Midbrain (tissue), 1 donor: ENCODE measurements around the gene C6orf89.
A peak's percentile ranks its signal among the peaks of the same experiment; 100 is the strongest.

Experiments
- DNase-seq: peaks from one replicate; lab custom pipeline; 2025; lab: John Stamatoyannopoulos, UW

The C6orf89 gene

GRCh38 chr6:36885461-36886401 lies at the start of gene C6orf89:
C6orf89 (plus strand) TSS chr6:36885952; CDS start chr6:36899445, 13,493 bp downstream.
- peak; percentile 98 for DNase-seq

DNA sequence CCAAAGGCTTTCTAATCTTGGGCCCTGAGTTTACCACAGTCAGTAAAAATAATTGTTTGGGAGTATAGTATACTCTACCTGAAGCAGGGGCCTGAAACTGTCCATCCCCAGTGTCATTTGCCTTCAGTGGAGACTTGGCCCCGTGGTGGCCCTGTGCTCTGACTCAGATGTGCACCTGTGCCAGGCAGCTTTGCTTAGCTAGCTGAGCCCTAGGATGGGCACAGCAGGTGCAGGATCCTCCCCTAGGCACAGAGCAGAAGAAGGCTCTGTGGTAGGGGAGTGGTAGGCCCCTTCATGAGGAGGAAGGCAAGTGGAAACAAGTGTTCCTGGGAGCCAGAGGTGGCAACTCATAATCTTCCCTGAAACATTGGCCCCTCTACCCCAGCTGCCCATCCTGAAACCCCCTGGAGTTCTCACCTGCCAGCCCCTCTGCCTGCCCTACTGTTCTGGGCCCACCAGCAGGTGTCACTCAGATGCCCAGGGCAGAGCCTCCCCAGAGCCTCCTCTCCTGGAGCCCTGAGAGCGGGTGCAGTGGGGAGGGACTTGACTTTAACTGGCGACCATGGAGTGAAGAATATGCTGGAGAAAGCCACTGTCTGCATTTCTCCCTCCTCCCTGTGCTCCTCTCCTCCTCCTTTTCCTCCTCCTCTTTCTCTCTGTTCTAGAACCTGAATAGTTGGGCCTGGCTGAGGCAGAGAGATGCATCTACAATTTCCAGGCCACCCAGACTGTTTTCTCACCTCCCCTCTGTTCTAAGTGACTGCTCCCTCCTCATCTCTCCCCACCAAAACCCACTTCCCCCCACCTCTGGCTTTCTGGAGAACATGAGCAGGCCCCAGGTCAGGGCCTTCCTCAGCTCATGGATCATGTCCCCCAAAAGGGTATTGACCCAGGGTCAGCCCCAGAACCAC lies 49.4 kb upstream of the C6orf89 start:
- DNase-seq: no peak

GRCh38 chr6:36837022-36837339 lies 48.8 kb upstream of the C6orf89 start:
- DNase-seq: no peak

DNA sequence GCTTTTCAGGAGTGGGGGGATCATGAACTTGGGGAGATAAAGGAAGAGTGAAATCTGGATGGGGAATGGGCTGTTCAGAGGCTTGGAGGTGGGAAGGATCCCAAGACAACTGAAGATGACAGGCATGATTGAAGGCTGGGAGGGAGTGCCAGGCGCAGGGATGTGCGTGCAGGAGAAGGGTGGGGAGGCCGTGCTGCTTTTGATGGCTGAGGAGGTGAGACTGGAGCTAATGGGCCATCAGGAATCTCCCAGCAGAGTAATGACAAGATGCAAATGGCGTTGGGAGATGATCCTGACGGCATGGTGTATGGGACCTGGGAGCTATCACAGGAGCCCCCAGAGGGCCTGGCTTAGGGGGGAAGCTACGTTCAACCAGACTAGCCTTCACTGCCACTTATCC lies 48.1 kb upstream of the C6orf89 start:
- DNase-seq: no peak

GRCh38 chr6:36838896-36839748 lies 46.6 kb upstream of the C6orf89 start, which contains the start of gene CPNE5:
CPNE5 (minus strand) TSS chr6:36839444; CDS start chr6:36839377, 67 bp downstream.
- no peak for DNase-seq

- DNase-seq: no peak
These were observed 45.9 kb upstream of the C6orf89 start for GRCh38 chr6:36839749-36840431.

GRCh38 chr6:36840432-36841403 lies 45.0 kb upstream of the C6orf89 start:
- no peak for DNase-seq

DNA sequence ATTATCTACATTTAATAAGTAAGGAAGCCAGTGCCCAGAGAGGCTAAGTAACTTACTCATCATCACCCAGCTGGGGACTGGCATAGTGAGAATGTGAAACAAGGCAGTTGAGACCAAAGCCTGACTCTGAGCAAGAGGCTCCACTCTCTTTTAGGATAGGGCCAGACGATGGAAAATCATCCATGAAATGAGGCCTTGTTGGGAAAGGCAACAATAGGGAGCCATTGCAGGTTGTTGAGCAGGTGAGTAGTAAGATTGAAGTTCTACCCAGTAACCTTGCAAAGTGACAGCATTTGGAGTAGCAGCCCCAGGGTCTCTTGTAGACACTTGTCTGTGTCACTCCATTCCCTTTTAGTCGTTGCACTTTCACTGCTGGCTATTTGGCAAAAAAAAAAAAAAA lies 44.0 kb upstream of the C6orf89 start:
- no peak for DNase-seq

- no peak for DNase-seq
These were observed 42.6 kb upstream of the C6orf89 start for GRCh38 chr6:36843170-36843569.

GRCh38 chr6:36844232-36845170 lies 41.3 kb upstream of the C6orf89 start:
- no peak for DNase-seq

DNA sequence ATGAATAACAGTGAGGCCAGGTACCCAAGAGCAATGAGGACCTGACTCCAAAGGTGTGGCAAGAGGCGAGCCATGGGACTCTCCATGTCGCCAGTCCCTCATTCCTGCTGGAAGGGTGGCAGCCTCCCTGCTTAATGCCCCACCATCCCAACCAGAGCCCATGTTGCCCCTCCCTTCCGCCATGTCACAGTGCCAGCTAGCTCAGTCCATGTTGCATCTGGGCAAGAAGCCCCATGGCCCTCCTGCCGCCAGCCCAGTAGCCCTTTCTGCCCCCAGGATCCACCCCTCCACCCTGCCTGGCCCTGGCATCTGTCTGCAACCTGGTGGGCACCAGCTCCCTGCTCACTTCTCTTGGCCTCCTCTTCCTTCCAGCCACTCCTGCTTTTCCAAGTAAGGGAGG lies 40.5 kb upstream of the C6orf89 start:
- no peak for DNase-seq

DNA sequence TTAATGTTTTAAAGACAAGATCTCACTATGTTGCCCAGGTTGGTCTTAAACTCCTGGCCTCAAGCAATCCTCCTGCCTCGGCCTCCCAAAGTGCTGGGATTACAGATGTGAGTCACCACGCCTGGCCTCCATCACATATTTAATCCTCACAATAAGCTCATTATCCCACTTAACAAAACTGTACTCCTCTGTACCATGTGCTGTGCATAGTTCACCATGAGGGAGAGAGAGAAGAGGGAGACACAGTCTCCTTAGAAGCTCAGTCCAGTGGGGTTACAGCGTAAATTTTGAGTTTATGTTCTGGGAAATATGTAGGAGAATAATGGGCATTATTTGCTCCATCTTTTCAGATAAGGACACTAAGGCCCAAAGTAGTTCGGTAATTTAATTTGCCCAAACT lies 38.6 kb upstream of the C6orf89 start:
- DNase-seq: no peak

- no peak for DNase-seq
These were observed 37.8 kb upstream of the C6orf89 start for GRCh38 chr6:36847991-36848390.

GRCh38 chr6:36848658-36849441 lies 36.9 kb upstream of the C6orf89 start:
- DNase-seq: peak; percentile 9

- DNase-seq: no peak
These were observed 35.7 kb upstream of the C6orf89 start for GRCh38 chr6:36850021-36850420.

DNA sequence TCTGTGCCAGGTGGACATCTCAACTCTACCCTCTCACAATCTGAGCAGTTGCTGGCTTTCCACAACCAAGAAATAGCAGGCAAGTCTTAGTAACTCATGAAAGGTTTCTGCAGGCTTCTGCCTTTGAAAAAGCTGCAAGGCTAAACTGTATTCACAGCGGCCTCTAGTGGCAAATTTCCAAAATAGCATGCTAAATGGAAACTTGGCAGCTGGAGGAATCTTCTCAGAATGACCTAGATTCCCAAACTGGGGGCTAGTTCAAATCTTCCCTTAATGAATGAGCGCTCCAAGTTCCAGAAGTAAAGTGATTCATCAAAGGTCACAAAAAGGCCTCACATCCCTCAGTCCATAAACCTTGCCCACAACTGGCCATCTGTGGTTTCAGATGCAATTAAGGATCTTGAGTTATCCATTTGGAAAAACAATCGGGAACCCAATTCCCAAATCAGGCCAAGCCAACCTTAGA lies 34.6 kb upstream of the C6orf89 start:
- DNase-seq: peak; percentile 86

DNA sequence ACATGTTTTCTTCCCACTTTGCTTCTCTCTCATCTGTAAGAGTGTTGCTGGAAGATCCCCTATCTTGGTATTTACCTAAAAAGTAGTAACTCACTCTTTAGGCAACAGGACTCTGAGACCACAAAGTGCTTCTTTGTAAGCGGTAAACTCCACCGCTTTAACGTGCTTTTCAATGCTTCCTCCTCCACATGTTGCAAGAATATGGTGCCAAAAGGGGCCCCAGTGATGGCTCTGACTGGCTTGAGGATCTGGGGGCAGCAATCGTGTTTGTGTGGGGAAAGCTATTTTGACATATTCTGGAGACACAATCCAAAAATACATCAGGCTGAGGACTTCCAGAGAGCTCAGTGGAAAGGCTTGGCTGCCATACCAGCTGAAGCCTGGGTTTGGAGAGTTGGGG lies 34.1 kb upstream of the C6orf89 start:
- DNase-seq: no peak
